A673 (cell line): ENCODE results near the gene DUOXA2. TPM values are rescaled to one million over a fixed set of nuclear protein-coding genes. Genes with fewer than 3 reads are reported as not detected.
"Not testable (repeated sequence)": the region's sequence is repeated elsewhere in the genome, so short reads cannot be mapped to it uniquely, and the experiment has no call there.

ENCODE experiments used
- BruUV-seq: library from RNA; stranded (reverse); fragments of 400-500 nt; replicated peaks from 2 replicates; lab custom pipeline; 2021; lab: Mats Ljungman, UMichigan
- CTCF ChIA-PET: fragments of 300-600 bp; sonication (Branson Sonifier 250); formaldehyde crosslinking; loops from one replicate; lab custom pipeline; 2022; ENCODE audit warnings: antibody characterized with exemption; lab: Charles Lee
- POLR2A ChIA-PET: fragments of 300-600 bp; sonication (Branson Sonifier 250); formaldehyde crosslinking; loops from one replicate; lab custom pipeline; 2022; ENCODE audit warnings: antibody characterized with exemption; ENCODE audit not compliant: low non-redundant PET; lab: Charles Lee
- DNase-seq: peaks from one replicate; pipeline ENCODE4 v3.0.0-alpha.2; 2015; ENCODE audit warnings: low spot score
- H3K27ac ChIP-seq: fragments of 200-600 bp; sonication (generic); 2 replicates; pipeline ENCODE4 v1.5.1; 2016; ENCODE audit warnings: mixed run types, low read depth, mild to moderate bottlenecking, mixed read lengths, antibody characterized with exemption, low read length; ENCODE audit not compliant: poor library complexity, severe bottlenecking
- H3K27me3 ChIP-seq: fragments of 200-600 bp; sonication (generic); replicated peaks from 2 replicates; pipeline ENCODE4 v1.6.1; 2017; ENCODE audit warnings: mixed run types, low read depth, mild to moderate bottlenecking, mixed read lengths, antibody characterized with exemption, low read length; ENCODE audit not compliant: insufficient read depth, poor library complexity
- H3K36me3 ChIP-seq: fragments of 200-600 bp; sonication (generic); 2 replicates; pipeline ENCODE4 v1.6.1; 2016; ENCODE audit warnings: mixed run types, mild to moderate bottlenecking, mixed read lengths, antibody characterized with exemption, low read length; ENCODE audit not compliant: insufficient read depth, poor library complexity, severe bottlenecking
- H3K4me1 ChIP-seq: fragments of 200-600 bp; sonication (generic); 2 replicates; pipeline ENCODE4 v1.6.1; 2017; ENCODE audit warnings: mixed run types, mild to moderate bottlenecking, mixed read lengths, antibody characterized with exemption, low read length; ENCODE audit not compliant: insufficient read depth, poor library complexity, severe bottlenecking
- H3K4me3 ChIP-seq: fragments of 200-600 bp; sonication (generic); 2 replicates; pipeline ENCODE4 v1.5.1; 2016; ENCODE audit warnings: low read depth, mixed run types, mild to moderate bottlenecking, mixed read lengths, low read length; ENCODE audit not compliant: poor library complexity, severe bottlenecking
- H3K9me3 ChIP-seq: fragments of 200-600 bp; sonication (generic); 2 replicates; pipeline ENCODE4 v1.6.1; 2016; ENCODE audit warnings: mixed run types, low read depth, mild to moderate bottlenecking, mixed read lengths, antibody characterized with exemption, low read length; ENCODE audit not compliant: poor library complexity, severe bottlenecking
- CTCF ChIP-seq: fragments of 300-800, 200-600 bp; sonication (generic); conservative IDR thresholded peaks from 2 replicates; pipeline ENCODE4 v1.5.1; 2017; ENCODE audit warnings: low read depth, mild to moderate bottlenecking, antibody characterized with exemption, low read length, moderate library complexity, mixed read lengths
- EZH2 ChIP-seq: fragments of 200-600 bp; sonication (generic); IDR thresholded peaks from 2 replicates; pipeline ENCODE4 v1.6.1; 2017; ENCODE audit warnings: borderline replicate concordance, low read depth, mild to moderate bottlenecking, mixed read lengths, antibody characterized with exemption, low read length; ENCODE audit not compliant: poor library complexity, severe bottlenecking
- intact Hi-C: fragments of 100-400 bp; cut with micrococcal nuclease; formaldehyde crosslinking; loops from one replicate; pipeline ENCODE4 v1.10.0; 2022; ENCODE audit not compliant: unreplicated experiment
- total RNA-seq: library from RNA; stranded (reverse); gene quantifications from 2 replicates; pipeline ENCODE4 v1.2.3, GENCODE V29; 2021

DUOXA2 gene
- total RNA-seq, 1 experiment from 2014 or later = not detected

- Histone ChIP-seq H3K9me3 (no peaks in the 10 kb centered on the region), H3K4me1 (no peaks in the 10 kb centered on the region), H3K36me3 (no peaks in the 10 kb centered on the region), H3K27me3 (no peaks in the 10 kb centered on the region), H3K4me3 (no peak overlapping the region), H3K27ac (no peak overlapping the region)
- DNase-seq = no peak
- ChIA-PET POLR2A (no interaction called here), CTCF (no interaction called here)
- BruUV-seq = no TSS peak
- TF ChIP-seq CTCF (no peak), EZH2 (no peak)
- intact Hi-C loops = no loop called here
These were observed 11.9 kb upstream of the DUOXA2 start for GRCh38 chr15:45102226-45102625.

- intact Hi-C loops, BruUV-seq, H3K4me1 ChIP-seq, H3K27me3 ChIP-seq, DNase-seq, H3K4me3 ChIP-seq, CTCF ChIA-PET, POLR2A ChIA-PET, H3K27ac ChIP-seq, H3K9me3 ChIP-seq, H3K36me3 ChIP-seq: not testable (repeated sequence)
These were observed 10.0 kb upstream of the DUOXA2 start for GRCh38 chr15:45104170-45104569.

GRCh38 chr15:45105586-45105985, 8.5 kb upstream of the DUOXA2 start:
- no peaks in the 10 kb centered on the region for H3K9me3 ChIP-seq
- no TSS peak for BruUV-seq
- H3K4me3 ChIP-seq = no peak overlapping the region
- TF ChIP-seq CTCF (no peak), EZH2 (no peak)
- ChIA-PET POLR2A (interaction anchor here (0.6 kb wide), 1 partner anchor 1313 kb away, joined by 10 read pairs; no protein-coding TSS in a partner anchor), CTCF (no interaction called here)
- H3K27me3 ChIP-seq = no peaks in the 10 kb centered on the region
- no peak for DNase-seq
- no peak overlapping the region for H3K27ac ChIP-seq
- intact Hi-C loops = no loop called here
- H3K4me1 ChIP-seq = no peaks in the 10 kb centered on the region
- no peaks in the 10 kb centered on the region for H3K36me3 ChIP-seq

GRCh38 chr15:45106002-45106790, 7.9 kb upstream of the DUOXA2 start:
- Histone ChIP-seq H3K9me3 (no peaks in the 10 kb centered on the region), H3K27me3 (no peaks in the 10 kb centered on the region), H3K4me3 (no peak overlapping the region), H3K36me3 (no peaks in the 10 kb centered on the region), H3K4me1 (no peaks in the 10 kb centered on the region), H3K27ac (no peak overlapping the region)
- POLR2A ChIA-PET = interaction anchor here (0.6 kb wide), 1 partner anchor 1314 kb away, joined by 10 read pairs; no protein-coding TSS in a partner anchor
- CTCF ChIA-PET = interaction anchor here (1.0 kb wide), 1 partner anchor 12 kb away, joined by 4 read pairs; no protein-coding TSS in a partner anchor
- intact Hi-C loops = no loop called here
- BruUV-seq = no TSS peak
- DNase-seq = no peak
- TF ChIP-seq EZH2 (no peak), CTCF (no peak)
